Neural cell (in vitro differentiated cells): Measurements from ENCODE around the gene SND1. TPM values are rescaled to one million over a fixed set of nuclear protein-coding genes. Genes with fewer than 3 reads are reported as not detected.

Experiments used
- H2AFZ ChIP-seq: fragments of 200-600, 300-800 bp; sonication (generic), shearing (Covaris generic); 2 replicates; pipeline ENCODE4 v1.6.0; 2014; ENCODE audit warnings: low read depth, mild to moderate bottlenecking, antibody characterized with exemption, low read length, moderate library complexity
- H3F3A ChIP-seq: fragments of 200-600 bp; shearing (Covaris generic); 2 replicates; pipeline ENCODE4 v1.6.1; 2016; ENCODE audit warnings: mild to moderate bottlenecking, moderate library complexity, mixed read lengths, antibody characterized with exemption, low read length; ENCODE audit not compliant: insufficient read depth, poor library complexity, severe bottlenecking
- H3K27ac ChIP-seq: fragments of 200-600, 300-800 bp; sonication (generic), shearing (Covaris generic); 2 replicates; pipeline ENCODE4 v1.5.1; 2014; ENCODE audit warnings: mild to moderate bottlenecking, low read length, moderate library complexity
- H3K27me3 ChIP-seq: fragments of 300-800, 200-600 bp; sonication (generic), shearing (Covaris generic); 2 replicates; pipeline ENCODE4 v1.6.0; 2014; ENCODE audit warnings: mild to moderate bottlenecking, low read depth, low read length, moderate library complexity; ENCODE audit not compliant: insufficient read depth
- H3K36me3 ChIP-seq: fragments of 300-800, 200-600 bp; sonication (generic), shearing (Covaris generic); 2 replicates; pipeline ENCODE4 v1.5.1; 2014; ENCODE audit warnings: mild to moderate bottlenecking, antibody characterized with exemption, low read length, moderate library complexity; ENCODE audit not compliant: insufficient read depth
- H3K4me2 ChIP-seq: fragments of 300-800, 200-600 bp; sonication (generic), shearing (Covaris generic); 2 replicates; pipeline ENCODE4 v1.6.0; 2014; ENCODE audit warnings: mild to moderate bottlenecking, low read length
- H3K4me3 ChIP-seq: fragments of 300-800, 200-600 bp; sonication (generic), shearing (Covaris generic); 2 replicates; pipeline ENCODE4 v1.5.1; 2014; ENCODE audit warnings: mild to moderate bottlenecking, low read length, moderate library complexity
- H3K79me2 ChIP-seq: fragments of 200-600 bp; shearing (Covaris generic); replicated peaks from 2 replicates; pipeline ENCODE4 v1.6.0; 2014; ENCODE audit warnings: mild to moderate bottlenecking, low read length, moderate library complexity; ENCODE audit not compliant: insufficient read depth
- H3K9ac ChIP-seq: fragments of 300-800, 200-600 bp; sonication (generic), shearing (Covaris generic); 2 replicates; pipeline ENCODE4 v1.6.1; 2016; ENCODE audit warnings: mild to moderate bottlenecking, low read length, mixed read lengths
- H3K9me2 ChIP-seq: fragments of 200-600 bp; shearing (Covaris generic); 2 replicates; pipeline ENCODE4 v1.6.1; 2016; ENCODE audit warnings: mild to moderate bottlenecking, low read length, mixed read lengths; ENCODE audit not compliant: insufficient read depth
- H3K9me3 ChIP-seq: fragments of 200-600, 300-800 bp; sonication (generic), shearing (Covaris generic); 2 replicates; pipeline ENCODE4 v1.6.1; 2016; ENCODE audit warnings: mild to moderate bottlenecking, mixed run types, low read length, moderate library complexity, mixed read lengths
- H4K20me1 ChIP-seq: fragments of 200-600 bp; shearing (Covaris generic); 2 replicates; pipeline ENCODE4 v1.6.1; 2016; ENCODE audit warnings: mild to moderate bottlenecking, mixed run types; ENCODE audit not compliant: insufficient read depth
- EP300 ChIP-seq: fragments of 450-650 bp; conservative IDR thresholded peaks from 2 replicates; pipeline ENCODE4 v1.6.1; 2014; ENCODE audit warnings: antibody characterized with exemption, mild to moderate bottlenecking, moderate library complexity; ENCODE audit not compliant: poor library complexity, severe bottlenecking
- EZH2 ChIP-seq: fragments of 200-600, 300-800 bp; shearing (Covaris generic), sonication (generic); IDR thresholded peaks from 2 replicates; pipeline ENCODE4 v1.6.1; 2014; ENCODE audit warnings: antibody characterized with exemption, low read length, borderline replicate concordance, mild to moderate bottlenecking; ENCODE audit not compliant: insufficient read depth, poor library complexity, severe bottlenecking
- MXI1 ChIP-seq: fragments of 450-650 bp; conservative IDR thresholded peaks from 2 replicates; pipeline ENCODE4 v1.6.1; 2014; ENCODE audit warnings: antibody characterized with exemption, mild to moderate bottlenecking; ENCODE audit not compliant: poor library complexity, severe bottlenecking
- POLR2AphosphoS5 ChIP-seq: IDR thresholded peaks from 2 replicates; pipeline ENCODE4 v1.6.1; 2012
- RAD21 ChIP-seq: fragments of 450-650 bp; conservative IDR thresholded peaks from 2 replicates; pipeline ENCODE4 v1.6.1; 2014; ENCODE audit warnings: antibody characterized with exemption, mild to moderate bottlenecking, moderate library complexity
- SMC3 ChIP-seq: fragments of 450-650 bp; conservative IDR thresholded peaks from 2 replicates; pipeline ENCODE4 v1.6.1; 2014; ENCODE audit warnings: antibody characterized with exemption, mild to moderate bottlenecking, moderate library complexity; ENCODE audit not compliant: poor library complexity
- TAF1 ChIP-seq: IDR thresholded peaks from 2 replicates; pipeline ENCODE4 v1.6.1; 2012; ENCODE audit warnings: low read depth
- polyA plus RNA-seq: library from polyadenylated mRNA; depleted of rRNA; stranded (reverse); fragments of >200 nt; gene quantifications from 2 replicates; pipeline ENCODE4 v1.2.3, GENCODE V29; 2014
- TF ChIP-seq, protein P1 (sequence below): IDR thresholded peaks from 2 replicates; pipeline ENCODE4 v1.6.1; 2012; ENCODE audit warnings: borderline replicate concordance
- TF ChIP-seq, protein P2 (sequence below): fragments of 450-650 bp; IDR thresholded peaks from 2 replicates; pipeline ENCODE4 v1.5.1; 2014; ENCODE audit warnings: antibody characterized with exemption, mild to moderate bottlenecking, moderate library complexity; ENCODE audit not compliant: poor library complexity, severe bottlenecking

SND1 gene
- polyA plus RNA-seq, 1 donor from 2014 or later, result 37.4 TPM

DNA sequence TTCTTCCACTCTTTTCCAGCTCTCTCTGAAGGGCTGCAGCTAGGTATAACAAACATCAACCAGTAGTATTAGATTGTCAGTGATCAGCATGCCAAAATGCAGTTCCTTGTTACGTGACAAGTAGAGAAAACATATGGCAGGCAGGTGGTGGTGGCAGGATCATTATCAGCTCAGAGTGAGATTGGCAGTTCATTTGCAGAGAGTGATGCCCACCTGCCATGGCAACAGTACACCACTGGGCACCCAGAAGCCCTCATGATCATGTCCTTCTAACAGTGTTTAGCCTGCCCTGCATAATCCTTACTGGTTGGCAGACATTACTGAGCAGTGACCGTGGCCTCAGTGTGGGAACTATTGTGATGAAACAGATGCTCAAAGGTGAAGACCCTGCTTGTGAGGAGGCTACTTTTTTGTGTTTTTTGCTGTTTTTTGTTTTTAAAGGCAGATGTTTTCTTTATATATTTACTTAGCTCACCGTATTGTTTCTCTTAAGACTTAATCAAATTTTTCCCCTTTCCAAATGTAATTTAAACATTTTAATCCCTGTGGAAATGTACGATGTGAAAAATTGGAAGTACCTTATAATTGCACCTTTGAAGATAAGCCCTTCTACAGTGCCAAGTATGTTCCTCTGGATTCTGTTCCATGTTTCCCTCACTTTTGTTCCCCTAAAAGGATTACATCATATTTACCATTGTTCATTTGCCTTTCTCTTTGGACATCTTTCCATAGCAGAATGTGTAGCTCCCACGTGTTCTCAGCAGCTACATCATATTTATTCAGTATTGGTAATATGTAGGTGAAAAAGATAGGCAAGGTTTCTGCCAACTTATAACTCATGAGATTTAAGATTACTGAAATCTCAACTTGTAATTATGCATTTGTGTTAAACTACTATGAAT, 179.6 kb downstream of the SND1 start:
- TF ChIP-seq, protein P1, sequence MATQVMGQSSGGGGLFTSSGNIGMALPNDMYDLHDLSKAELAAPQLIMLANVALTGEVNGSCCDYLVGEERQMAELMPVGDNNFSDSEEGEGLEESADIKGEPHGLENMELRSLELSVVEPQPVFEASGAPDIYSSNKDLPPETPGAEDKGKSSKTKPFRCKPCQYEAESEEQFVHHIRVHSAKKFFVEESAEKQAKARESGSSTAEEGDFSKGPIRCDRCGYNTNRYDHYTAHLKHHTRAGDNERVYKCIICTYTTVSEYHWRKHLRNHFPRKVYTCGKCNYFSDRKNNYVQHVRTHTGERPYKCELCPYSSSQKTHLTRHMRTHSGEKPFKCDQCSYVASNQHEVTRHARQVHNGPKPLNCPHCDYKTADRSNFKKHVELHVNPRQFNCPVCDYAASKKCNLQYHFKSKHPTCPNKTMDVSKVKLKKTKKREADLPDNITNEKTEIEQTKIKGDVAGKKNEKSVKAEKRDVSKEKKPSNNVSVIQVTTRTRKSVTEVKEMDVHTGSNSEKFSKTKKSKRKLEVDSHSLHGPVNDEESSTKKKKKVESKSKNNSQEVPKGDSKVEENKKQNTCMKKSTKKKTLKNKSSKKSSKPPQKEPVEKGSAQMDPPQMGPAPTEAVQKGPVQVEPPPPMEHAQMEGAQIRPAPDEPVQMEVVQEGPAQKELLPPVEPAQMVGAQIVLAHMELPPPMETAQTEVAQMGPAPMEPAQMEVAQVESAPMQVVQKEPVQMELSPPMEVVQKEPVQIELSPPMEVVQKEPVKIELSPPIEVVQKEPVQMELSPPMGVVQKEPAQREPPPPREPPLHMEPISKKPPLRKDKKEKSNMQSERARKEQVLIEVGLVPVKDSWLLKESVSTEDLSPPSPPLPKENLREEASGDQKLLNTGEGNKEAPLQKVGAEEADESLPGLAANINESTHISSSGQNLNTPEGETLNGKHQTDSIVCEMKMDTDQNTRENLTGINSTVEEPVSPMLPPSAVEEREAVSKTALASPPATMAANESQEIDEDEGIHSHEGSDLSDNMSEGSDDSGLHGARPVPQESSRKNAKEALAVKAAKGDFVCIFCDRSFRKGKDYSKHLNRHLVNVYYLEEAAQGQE, result no peak
- TF ChIP-seq TAF1 (no peak), MXI1 (peak; percentile 11), POLR2AphosphoS5 (peak; percentile 40), EZH2 (no peak), SMC3 (no peak), EP300 (peak; percentile 68), RAD21 (no peak)
- TF ChIP-seq, protein P2, sequence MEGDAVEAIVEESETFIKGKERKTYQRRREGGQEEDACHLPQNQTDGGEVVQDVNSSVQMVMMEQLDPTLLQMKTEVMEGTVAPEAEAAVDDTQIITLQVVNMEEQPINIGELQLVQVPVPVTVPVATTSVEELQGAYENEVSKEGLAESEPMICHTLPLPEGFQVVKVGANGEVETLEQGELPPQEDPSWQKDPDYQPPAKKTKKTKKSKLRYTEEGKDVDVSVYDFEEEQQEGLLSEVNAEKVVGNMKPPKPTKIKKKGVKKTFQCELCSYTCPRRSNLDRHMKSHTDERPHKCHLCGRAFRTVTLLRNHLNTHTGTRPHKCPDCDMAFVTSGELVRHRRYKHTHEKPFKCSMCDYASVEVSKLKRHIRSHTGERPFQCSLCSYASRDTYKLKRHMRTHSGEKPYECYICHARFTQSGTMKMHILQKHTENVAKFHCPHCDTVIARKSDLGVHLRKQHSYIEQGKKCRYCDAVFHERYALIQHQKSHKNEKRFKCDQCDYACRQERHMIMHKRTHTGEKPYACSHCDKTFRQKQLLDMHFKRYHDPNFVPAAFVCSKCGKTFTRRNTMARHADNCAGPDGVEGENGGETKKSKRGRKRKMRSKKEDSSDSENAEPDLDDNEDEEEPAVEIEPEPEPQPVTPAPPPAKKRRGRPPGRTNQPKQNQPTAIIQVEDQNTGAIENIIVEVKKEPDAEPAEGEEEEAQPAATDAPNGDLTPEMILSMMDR, result no peak
- Histone ChIP-seq H4K20me1 (no peaks in the 10 kb centered on the region), H3F3A (no peaks in the 10 kb centered on the region), H3K9me3 (no peaks in the 10 kb centered on the region), H3K9ac (no peak overlapping the region), H3K4me3 (no peak overlapping the region), H3K79me2 (no peaks in the 10 kb centered on the region), H3K27ac (no peak overlapping the region), H3K36me3 (no peaks in the 10 kb centered on the region), H3K9me2 (no peaks in the 10 kb centered on the region), H3K4me2 (no peak overlapping the region), H3K27me3 (no peaks in the 10 kb centered on the region), H2AFZ (no peak overlapping the region)

DNA sequence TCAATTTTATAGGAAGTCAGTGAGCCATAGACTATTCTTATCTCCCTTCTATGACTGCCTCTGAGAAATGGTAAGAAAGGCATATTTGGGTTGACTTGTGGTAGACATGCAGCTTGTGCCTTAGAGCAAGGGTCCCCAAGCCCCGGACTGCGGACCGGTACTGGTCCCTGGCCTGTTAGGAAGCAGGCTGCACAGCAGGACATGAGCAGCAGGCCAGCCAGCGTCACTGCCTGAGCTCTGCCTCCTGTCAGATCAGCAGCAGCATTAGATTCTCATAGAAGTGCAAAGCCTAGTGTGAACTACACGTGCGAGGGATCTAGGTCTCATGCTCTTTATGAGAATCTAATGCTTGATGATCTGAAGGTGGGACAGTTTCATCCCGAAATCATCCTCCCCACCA, 180.6 kb downstream of the SND1 start:
- Histone ChIP-seq H3K9me3 (no peaks in the 10 kb centered on the region), H3K4me3 (no peak overlapping the region), H3K9ac (no peak overlapping the region), H3K79me2 (no peaks in the 10 kb centered on the region), H3K9me2 (no peaks in the 10 kb centered on the region), H3K27me3 (no peaks in the 10 kb centered on the region), H4K20me1 (no peaks in the 10 kb centered on the region), H3K4me2 (no peak overlapping the region), H3K36me3 (no peaks in the 10 kb centered on the region), H3K27ac (no peak overlapping the region), H2AFZ (no peak overlapping the region), H3F3A (no peaks in the 10 kb centered on the region)
- no peak for TF ChIP-seq SMC3
- no peak for TF ChIP-seq RAD21
- TF ChIP-seq, protein P1, result no peak
- TF ChIP-seq TAF1, result no peak
